Frontal cortex (tissue), 1 donor: ENCODE data around the gene FANCD2. TPM values are rescaled to one million over a fixed set of nuclear protein-coding genes. Genes with fewer than 3 reads are reported as not detected.

Source experiments
- small RNA-seq: library from RNA; depleted of rRNA; stranded (forward); fragments of <200 nt; gene quantifications from one replicate; pipeline ENCODE3, GENCODE V24; 2014
- total RNA-seq: library from RNA; depleted of rRNA; stranded (reverse); fragments of >200 nt; gene quantifications from one replicate; pipeline ENCODE4 v1.2.3, GENCODE V29; 2014

The FANCD2 gene
- total RNA-seq, 1 donor from 2014 or later = 6.1 TPM

Small RNA genes within 50 kb of the gene (small RNA-seq; reads per million reads assigned to genes)
- not detected for gene CYCSP10
- gene RNU6-670P = not detected

Other genes with a start within 250 kb of the FANCD2 start
- 33.0 TPM for gene TADA3, start 234.0 kb upstream of the FANCD2 start, total RNA-seq
- 181 TPM for gene ARPC4, start 233.4 kb upstream of the FANCD2 start, total RNA-seq
- gene TTLL3, start 216.2 kb upstream of the FANCD2 start, total RNA-seq = 17.1 TPM
- gene RPUSD3, start 182.4 kb upstream of the FANCD2 start, total RNA-seq = 13.9 TPM
- not detected for gene CIDEC, start 146.2 kb upstream of the FANCD2 start, total RNA-seq
- 15.9 TPM for gene JAGN1, start 135.8 kb upstream of the FANCD2 start, total RNA-seq
- under 0.01 TPM for gene IL17RE, start 123.6 kb upstream of the FANCD2 start, total RNA-seq
- 2.4 TPM for gene IL17RC, start 109.3 kb upstream of the FANCD2 start, total RNA-seq
- gene CRELD1, start 92.6 kb upstream of the FANCD2 start, total RNA-seq = 15.5 TPM
- 4.1 TPM for gene PRRT3, start 74.0 kb upstream of the FANCD2 start, total RNA-seq
- gene EMC3, start 39.6 kb upstream of the FANCD2 start, total RNA-seq = 33.0 TPM
- gene FANCD2OS, start 81.8 kb downstream of the FANCD2 start, total RNA-seq = not detected
- 92.9 TPM for gene BRK1, start 89.2 kb downstream of the FANCD2 start, total RNA-seq
- 123 TPM for gene VHL, start 115.3 kb downstream of the FANCD2 start, total RNA-seq
- 3.3 TPM for gene IRAK2, start 138.5 kb downstream of the FANCD2 start, total RNA-seq
- 19.2 TPM for gene TATDN2, start 222.0 kb downstream of the FANCD2 start, total RNA-seq